OCI-LY7 (cell line): ENCODE data around the gene PRKACG.

Experiments used
- CTCF ChIP-seq: fragments of 200-600 bp; sonication (generic); conservative IDR thresholded peaks from 2 replicates; pipeline ENCODE4 v1.5.1; 2014; ENCODE audit warnings: mild to moderate bottlenecking, antibody characterized with exemption, low read length, moderate library complexity, mixed read lengths
- EZH2phosphoT487 ChIP-seq: fragments of 200-600 bp; sonication (generic); IDR thresholded peaks from 2 replicates; pipeline ENCODE4 v1.6.1; 2018; ENCODE audit warnings: low read depth, borderline replicate concordance, mild to moderate bottlenecking, mixed run types, antibody characterized with exemption, low read length, moderate library complexity, mixed read lengths

- no peak for TF ChIP-seq CTCF
- no peak for TF ChIP-seq EZH2phosphoT487
These were observed 44.4 kb downstream of the PRKACG start for GRCh38 chr9:68969538-68969937.
